ENCODE results near the gene PIEZO2.

The PIEZO2 gene

GRCh38 chr18:10997885-10998284 is 151.5 kb downstream of the PIEZO2 start:
- TF ChIP-seq CTCF (IDR thresholded peaks at IDR 0.05; ENCODE audit: low read depth, low read length, poor library complexity, severe bottlenecking), result no peak
- TF ChIP-seq EZH2phosphoT487 (IDR thresholded peaks at IDR 0.05; ENCODE audit: borderline replicate concordance, low read length), result no peak
- no peak overlapping the region for H3K4me2 ChIP-seq (ENCODE audit: low read length)
- H3K9me2 ChIP-seq (replicated peaks; ENCODE audit: control insufficient read depth, low read length), result no peaks in the 10 kb centered on the region
- H3F3A ChIP-seq (ENCODE audit: control insufficient read depth, insufficient read depth), result no peaks in the 10 kb centered on the region
- H3K27ac ChIP-seq (ENCODE audit: low read depth, low read length), result no peak overlapping the region
- no peaks in the 10 kb centered on the region for H3K79me2 ChIP-seq (ENCODE audit: control insufficient read depth, low read length)
- H3K4me3 ChIP-seq (ENCODE audit: low read length), result no peak overlapping the region
- H3K4me1 ChIP-seq (ENCODE audit: control insufficient read depth, low read length), result no peaks in the 10 kb centered on the region
- H3K9me3 ChIP-seq (ENCODE audit: control insufficient read depth, insufficient read depth, low read length), result no peaks in the 10 kb centered on the region; the same call in 1 of the 2 replicates
- no peaks in the 10 kb centered on the region for H3K36me3 ChIP-seq (ENCODE audit: control insufficient read depth, low read length)
- H3K27me3 ChIP-seq (ENCODE audit: control insufficient read depth, low read length), result no peaks in the 10 kb centered on the region
- no peaks in the 10 kb centered on the region for H4K20me1 ChIP-seq (ENCODE audit: control insufficient read depth, insufficient read depth, low read depth, low read length)

GRCh38 chr18:10995550-10995949 is 153.8 kb downstream of the PIEZO2 start:
- Histone ChIP-seq H3K79me2 (ENCODE audit: control insufficient read depth, low read length) (no peaks in the 10 kb centered on the region), H3K4me1 (ENCODE audit: control insufficient read depth, low read length) (no peaks in the 10 kb centered on the region), H3K36me3 (ENCODE audit: control insufficient read depth, low read length) (no peaks in the 10 kb centered on the region), H3F3A (ENCODE audit: control insufficient read depth, insufficient read depth) (no peaks in the 10 kb centered on the region), H4K20me1 (ENCODE audit: control insufficient read depth, insufficient read depth, low read depth, low read length) (no peaks in the 10 kb centered on the region), H3K27ac (ENCODE audit: low read depth, low read length) (no peak overlapping the region), H3K9me2 (replicated peaks; ENCODE audit: control insufficient read depth, low read length) (no peaks in the 10 kb centered on the region), H3K4me2 (ENCODE audit: low read length) (no peak overlapping the region), H3K9me3 (ENCODE audit: control insufficient read depth, insufficient read depth, low read length) (no peaks in the 10 kb centered on the region; the same call in 1 of the 2 replicates), H3K4me3 (ENCODE audit: low read length) (no peak overlapping the region), H3K27me3 (ENCODE audit: control insufficient read depth, low read length) (no peaks in the 10 kb centered on the region)
- TF ChIP-seq CTCF (IDR thresholded peaks at IDR 0.05; ENCODE audit: low read depth, low read length, poor library complexity, severe bottlenecking) (no peak), EZH2phosphoT487 (IDR thresholded peaks at IDR 0.05; ENCODE audit: borderline replicate concordance, low read length) (no peak)

GRCh38 chr18:10989486-10989885 is 159.9 kb downstream of the PIEZO2 start:
- Histone ChIP-seq H4K20me1 (ENCODE audit: control insufficient read depth, insufficient read depth, low read depth, low read length) (no peaks in the 10 kb centered on the region), H3K4me1 (ENCODE audit: control insufficient read depth, low read length) (no peaks in the 10 kb centered on the region), H3K27ac (ENCODE audit: low read depth, low read length) (no peak overlapping the region), H3K79me2 (ENCODE audit: control insufficient read depth, low read length) (no peaks in the 10 kb centered on the region), H3K4me3 (ENCODE audit: low read length) (no peak overlapping the region), H3K27me3 (ENCODE audit: control insufficient read depth, low read length) (no peaks in the 10 kb centered on the region), H3F3A (ENCODE audit: control insufficient read depth, insufficient read depth) (no peaks in the 10 kb centered on the region), H3K36me3 (ENCODE audit: control insufficient read depth, low read length) (no peaks in the 10 kb centered on the region), H3K9me3 (ENCODE audit: control insufficient read depth, insufficient read depth, low read length) (no peaks in the 10 kb centered on the region), H3K9me2 (replicated peaks; ENCODE audit: control insufficient read depth, low read length) (no peaks in the 10 kb centered on the region), H3K4me2 (ENCODE audit: low read length) (no peak overlapping the region)
- TF ChIP-seq EZH2phosphoT487 (IDR thresholded peaks at IDR 0.05; ENCODE audit: borderline replicate concordance, low read length) (no peak), CTCF (IDR thresholded peaks at IDR 0.05; ENCODE audit: low read depth, low read length, poor library complexity, severe bottlenecking) (no peak)

- TF ChIP-seq EZH2phosphoT487 (IDR thresholded peaks at IDR 0.05; ENCODE audit: borderline replicate concordance, low read length) (no peak), CTCF (IDR thresholded peaks at IDR 0.05; ENCODE audit: low read depth, low read length, poor library complexity, severe bottlenecking) (no peak)
- Histone ChIP-seq H3K27ac (ENCODE audit: low read depth, low read length) (no peak overlapping the region), H4K20me1 (ENCODE audit: control insufficient read depth, insufficient read depth, low read depth, low read length) (no peaks in the 10 kb centered on the region), H3K36me3 (ENCODE audit: control insufficient read depth, low read length) (no peaks in the 10 kb centered on the region), H3K27me3 (ENCODE audit: control insufficient read depth, low read length) (no peaks in the 10 kb centered on the region), H3K4me3 (ENCODE audit: low read length) (no peak overlapping the region), H3K9me2 (replicated peaks; ENCODE audit: control insufficient read depth, low read length) (no peaks in the 10 kb centered on the region), H3F3A (ENCODE audit: control insufficient read depth, insufficient read depth) (no peaks in the 10 kb centered on the region), H3K4me2 (ENCODE audit: low read length) (no peak overlapping the region), H3K9me3 (ENCODE audit: control insufficient read depth, insufficient read depth, low read length) (no peaks in the 10 kb centered on the region), H3K79me2 (ENCODE audit: control insufficient read depth, low read length) (no peaks in the 10 kb centered on the region), H3K4me1 (ENCODE audit: control insufficient read depth, low read length) (no peaks in the 10 kb centered on the region)
Observed at GRCh38 chr18:10985689-10986088, 163.7 kb downstream of the PIEZO2 start.

All from DOHH2 (cell line).